ENCODE results near the gene COQ9.

The COQ9 gene

DNA sequence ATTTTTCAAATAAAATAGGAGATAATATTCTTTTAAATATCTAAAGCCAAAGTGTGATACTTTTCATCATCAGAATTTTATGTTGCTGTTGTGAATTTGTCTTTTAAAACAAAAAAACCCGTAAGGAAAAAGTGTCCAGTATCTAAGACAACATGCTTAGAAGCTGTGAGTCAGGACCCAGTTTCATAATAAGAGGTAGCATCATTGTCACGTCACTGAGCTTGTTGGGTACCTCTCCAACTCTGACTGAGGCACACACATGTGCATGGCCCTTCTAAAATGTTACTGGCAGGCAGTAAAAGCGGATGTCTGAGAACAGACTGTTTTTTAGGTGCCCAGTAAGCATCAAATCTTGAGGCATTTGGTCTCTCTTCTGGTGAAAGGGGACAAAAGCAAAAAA, 2.6 kb upstream of the COQ9 start:
- no peak for DNase-seq (ENCODE audit: low read depth, low spot score)
- no peak overlapping the region for H3K9ac ChIP-seq (ENCODE audit: insufficient read length, low read depth)

DNA sequence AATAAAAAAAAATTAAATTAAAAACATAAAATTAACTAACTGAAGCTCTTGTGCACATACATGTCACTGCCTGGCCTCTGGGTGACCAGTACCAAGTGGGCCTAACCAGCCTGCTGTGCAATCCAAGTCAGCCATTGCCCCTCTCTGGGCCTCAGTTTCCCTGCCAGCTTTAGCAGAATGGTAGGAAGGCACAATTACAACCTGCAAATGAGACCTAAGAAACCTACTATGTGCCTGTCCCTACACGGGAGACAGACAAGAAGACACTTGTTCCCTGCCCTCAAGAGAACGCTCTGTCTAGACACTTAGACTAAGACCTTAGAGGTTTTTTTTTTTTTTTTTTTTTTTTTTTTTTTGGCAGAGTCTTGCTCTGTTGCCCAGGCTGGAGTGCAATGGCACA, 1.8 kb upstream of the COQ9 start:
- no peak for DNase-seq (ENCODE audit: low read depth, low spot score)
- Histone ChIP-seq H3K9me3 (ENCODE audit: insufficient read depth, low read length) (peaks cover 14% of the 10 kb centered on the region), H3K4me1 (ENCODE audit: insufficient read depth, insufficient read length) (no peaks in the 10 kb centered on the region), H3K9ac (ENCODE audit: insufficient read length, low read depth) (no peak overlapping the region), H3K4me3 (ENCODE audit: insufficient read length, low read depth) (no peak overlapping the region), H3K36me3 (ENCODE audit: insufficient read depth, insufficient read length, low read length) (peaks cover 40% of the 10 kb centered on the region), H3K27me3 (ENCODE audit: insufficient read depth, insufficient read length) (no peaks in the 10 kb centered on the region)
- no peak for TF ChIP-seq YY1 (IDR thresholded peaks at IDR 0.05; ENCODE audit: insufficient read depth, insufficient read length)
- no peak for TF ChIP-seq SUZ12 (IDR thresholded peaks at IDR 0.05; ENCODE audit: extremely low read depth, insufficient read depth, insufficient read length)
- no peak for TF ChIP-seq ZNF274 (IDR thresholded peaks at IDR 0.05; ENCODE audit: low read depth, low read length)

More for the DNA sequence above, 2.6 kb upstream of the COQ9 start:
- peaks cover 20% of the 10 kb centered on the region for H3K9me3 ChIP-seq (ENCODE audit: insufficient read depth, low read length)
- no peak overlapping the region for H3K4me3 ChIP-seq (ENCODE audit: insufficient read length, low read depth)
- no peaks in the 10 kb centered on the region for H3K27me3 ChIP-seq (ENCODE audit: insufficient read depth, insufficient read length)
- TF ChIP-seq ZNF274 (IDR thresholded peaks at IDR 0.05; ENCODE audit: low read depth, low read length) (no peak), SUZ12 (IDR thresholded peaks at IDR 0.05; ENCODE audit: extremely low read depth, insufficient read depth, insufficient read length) (no peak)
- peaks cover 46% of the 10 kb centered on the region for H3K36me3 ChIP-seq (ENCODE audit: insufficient read depth, insufficient read length, low read length)
- no peaks in the 10 kb centered on the region for H3K4me1 ChIP-seq (ENCODE audit: insufficient read depth, insufficient read length)

DNA sequence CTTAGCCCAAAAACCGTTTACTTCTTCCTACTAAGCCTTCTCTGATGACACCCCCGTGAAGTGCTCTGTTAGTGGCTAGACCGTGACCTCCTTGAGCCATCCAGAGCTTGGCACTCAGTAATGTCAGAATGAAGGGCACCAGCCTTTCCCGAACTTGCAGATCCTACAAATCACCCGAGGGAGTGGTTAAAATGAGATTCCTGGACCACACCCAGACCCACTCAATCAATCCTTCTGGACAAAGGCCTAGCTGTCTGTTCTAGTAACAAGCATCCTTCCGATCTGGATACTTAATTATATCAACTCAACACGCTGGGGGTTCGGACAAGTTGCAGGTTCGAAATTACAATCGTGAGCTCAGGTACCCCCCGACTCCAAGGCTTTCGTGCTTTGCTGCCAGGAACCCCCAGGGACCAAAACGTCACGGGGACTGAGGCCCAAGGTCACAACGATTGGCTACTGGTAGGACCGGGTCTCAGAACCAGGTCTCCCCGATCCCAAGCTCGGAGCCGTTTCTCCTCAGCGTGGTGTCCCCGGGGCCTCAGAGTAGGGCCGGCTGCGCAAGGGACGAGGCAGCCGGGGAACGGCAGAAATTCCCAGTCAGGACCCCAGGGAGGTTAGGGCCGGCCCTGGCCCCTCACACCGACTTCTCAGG, 621 bp upstream of the COQ9 start:
- no peak for TF ChIP-seq ZNF274 (IDR thresholded peaks at IDR 0.05; ENCODE audit: low read depth, low read length)
- no peak for TF ChIP-seq SUZ12 (IDR thresholded peaks at IDR 0.05; ENCODE audit: extremely low read depth, insufficient read depth, insufficient read length)
- no peak for TF ChIP-seq YY1 (IDR thresholded peaks at IDR 0.05; ENCODE audit: insufficient read depth, insufficient read length)
- H3K4me1 ChIP-seq (ENCODE audit: insufficient read depth, insufficient read length), result no peaks in the 10 kb centered on the region
- peak overlapping the region; percentile 98 for H3K9ac ChIP-seq (ENCODE audit: insufficient read length, low read depth)
- peaks cover 43% of the 10 kb centered on the region for H3K36me3 ChIP-seq (ENCODE audit: insufficient read depth, insufficient read length, low read length)
- H3K9me3 ChIP-seq (ENCODE audit: insufficient read depth, low read length), result peaks cover 3% of the 10 kb centered on the region
- H3K27me3 ChIP-seq (ENCODE audit: insufficient read depth, insufficient read length), result no peaks in the 10 kb centered on the region
- DNase-seq (ENCODE audit: low read depth, low spot score), result no peak
- H3K4me3 ChIP-seq (ENCODE audit: insufficient read length, low read depth), result peak overlapping the region; percentile 97

DNA sequence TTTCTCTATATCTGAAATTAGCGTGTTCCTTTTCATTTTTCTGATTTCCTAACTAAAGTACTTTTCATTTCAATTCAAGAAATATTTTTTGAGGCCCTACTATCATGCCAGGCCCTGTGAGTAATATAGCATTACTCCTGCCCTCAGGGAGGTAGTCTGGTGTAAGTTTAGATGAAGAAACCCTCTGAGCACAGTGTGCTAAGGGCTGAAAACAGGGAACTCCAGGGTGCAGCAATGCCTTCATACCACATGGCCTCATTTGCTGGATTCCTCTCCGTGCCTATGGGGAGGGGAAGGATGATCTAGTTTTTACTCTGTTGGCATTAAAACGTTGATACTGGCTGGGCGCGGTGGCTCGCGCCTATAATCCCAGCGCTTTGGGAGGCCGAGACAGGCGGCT, 4.7 kb downstream of the COQ9 start:
- Histone ChIP-seq H3K9me3 (ENCODE audit: insufficient read depth, low read length) (no peaks in the 10 kb centered on the region), H3K4me3 (ENCODE audit: insufficient read length, low read depth) (no peak overlapping the region), H3K36me3 (ENCODE audit: insufficient read depth, insufficient read length, low read length) (peaks cover 73% of the 10 kb centered on the region), H3K4me1 (ENCODE audit: insufficient read depth, insufficient read length) (no peaks in the 10 kb centered on the region), H3K27me3 (ENCODE audit: insufficient read depth, insufficient read length) (no peaks in the 10 kb centered on the region), H3K9ac (ENCODE audit: insufficient read length, low read depth) (no peak overlapping the region)
- DNase-seq (ENCODE audit: low read depth, low spot score), result no peak
- TF ChIP-seq ZNF274 (IDR thresholded peaks at IDR 0.05; ENCODE audit: low read depth, low read length) (no peak), YY1 (IDR thresholded peaks at IDR 0.05; ENCODE audit: insufficient read depth, insufficient read length) (no peak), SUZ12 (IDR thresholded peaks at IDR 0.05; ENCODE audit: extremely low read depth, insufficient read depth, insufficient read length) (no peak)

DNA sequence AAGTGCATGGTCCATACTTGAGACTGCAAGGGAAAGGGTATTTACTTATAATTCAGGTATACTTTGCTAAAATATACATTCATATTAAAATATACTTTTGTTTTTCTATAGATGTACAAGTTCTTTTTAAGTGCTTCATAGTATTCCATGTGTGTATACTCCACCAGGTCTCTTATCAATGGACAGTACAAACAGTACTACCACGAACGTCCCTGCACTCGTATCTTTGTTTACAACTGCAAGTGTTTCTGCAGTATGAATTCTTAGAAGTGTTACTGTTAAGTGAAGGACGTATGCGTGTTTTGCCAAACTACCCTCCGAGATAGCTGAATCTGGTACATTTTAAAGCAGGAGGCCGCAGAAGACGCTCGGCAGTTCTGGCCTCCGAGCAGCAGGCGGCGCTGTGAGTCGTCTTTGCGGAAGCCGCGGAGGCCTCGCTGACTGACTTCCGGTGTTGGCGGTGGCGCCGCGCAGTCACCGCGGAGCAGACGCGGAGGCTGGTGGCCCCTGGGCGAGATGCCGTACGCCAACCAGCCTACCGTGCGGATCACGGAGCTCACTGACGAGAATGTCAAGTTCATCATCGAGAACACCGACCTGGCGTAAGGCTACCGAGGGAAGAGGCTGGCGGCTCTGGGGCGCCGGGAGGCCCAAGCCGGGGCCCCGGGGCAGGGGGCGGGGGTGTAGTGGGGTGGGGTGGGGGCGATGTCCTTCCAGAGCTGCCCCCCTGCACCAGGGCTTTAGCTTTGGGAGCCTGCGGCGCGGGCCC, 15.1 kb downstream of the COQ9 start, which contains the start of gene POLR2C:
Gene POLR2C (plus strand): TSS at position 471 of the 769 bp plus-strand sequence. CDS start 46 bp downstream, at position 517.
- peak; percentile 87 for DNase-seq (ENCODE audit: low read depth, low spot score)
- peaks cover 85% of the 10 kb centered on the region for H3K36me3 ChIP-seq (ENCODE audit: insufficient read depth, insufficient read length, low read length)
- H3K9me3 ChIP-seq (ENCODE audit: insufficient read depth, low read length), result no peaks in the 10 kb centered on the region
- peak within 1 kb of the TSS; percentile 90 for H3K4me3 ChIP-seq (ENCODE audit: insufficient read length, low read depth)
- H3K9ac ChIP-seq (ENCODE audit: insufficient read length, low read depth), result peak within 1 kb of the TSS; percentile 94
- peaks cover 3% of the 10 kb centered on the region for H3K4me1 ChIP-seq (ENCODE audit: insufficient read depth, insufficient read length)
- H3K27me3 ChIP-seq (ENCODE audit: insufficient read depth, insufficient read length), result no peaks in the 10 kb centered on the region
- TF ChIP-seq SUZ12 (IDR thresholded peaks at IDR 0.05; ENCODE audit: extremely low read depth, insufficient read depth, insufficient read length) (no peak), ZNF274 (IDR thresholded peaks at IDR 0.05; ENCODE audit: low read depth, low read length) (no peak), YY1 (IDR thresholded peaks at IDR 0.05; ENCODE audit: insufficient read depth, insufficient read length) (no peak)

DNA sequence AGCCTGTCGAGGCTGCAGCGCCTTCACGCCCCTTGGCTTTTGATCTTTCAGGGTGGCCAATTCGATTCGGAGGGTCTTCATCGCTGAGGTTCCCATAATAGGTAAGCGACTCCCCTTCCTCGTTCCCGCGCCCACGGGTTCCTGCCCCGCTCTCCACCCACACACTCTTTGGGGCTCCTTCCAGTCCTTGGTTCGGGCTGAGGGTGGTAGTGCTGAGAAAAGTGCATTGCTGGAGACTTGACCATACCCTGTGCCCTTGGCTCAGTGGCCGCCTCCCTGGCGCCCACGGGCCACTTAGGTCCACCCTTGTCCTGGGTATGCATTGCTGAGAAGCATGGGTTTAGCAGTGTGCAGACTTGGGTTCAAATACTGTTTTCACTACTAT, 15.7 kb downstream of the COQ9 start:
- DNase-seq (ENCODE audit: low read depth, low spot score), result no peak
- no peak for TF ChIP-seq SUZ12 (IDR thresholded peaks at IDR 0.05; ENCODE audit: extremely low read depth, insufficient read depth, insufficient read length)
- no peak for TF ChIP-seq YY1 (IDR thresholded peaks at IDR 0.05; ENCODE audit: insufficient read depth, insufficient read length)
- TF ChIP-seq ZNF274 (IDR thresholded peaks at IDR 0.05; ENCODE audit: low read depth, low read length), result no peak
- Histone ChIP-seq H3K27me3 (ENCODE audit: insufficient read depth, insufficient read length) (no peaks in the 10 kb centered on the region), H3K4me1 (ENCODE audit: insufficient read depth, insufficient read length) (peaks cover 3% of the 10 kb centered on the region), H3K9ac (ENCODE audit: insufficient read length, low read depth) (peak overlapping the region; percentile 94), H3K9me3 (ENCODE audit: insufficient read depth, low read length) (no peaks in the 10 kb centered on the region), H3K36me3 (ENCODE audit: insufficient read depth, insufficient read length, low read length) (peaks cover 85% of the 10 kb centered on the region), H3K4me3 (ENCODE audit: insufficient read length, low read depth) (peak overlapping the region; percentile 90)

DNA sequence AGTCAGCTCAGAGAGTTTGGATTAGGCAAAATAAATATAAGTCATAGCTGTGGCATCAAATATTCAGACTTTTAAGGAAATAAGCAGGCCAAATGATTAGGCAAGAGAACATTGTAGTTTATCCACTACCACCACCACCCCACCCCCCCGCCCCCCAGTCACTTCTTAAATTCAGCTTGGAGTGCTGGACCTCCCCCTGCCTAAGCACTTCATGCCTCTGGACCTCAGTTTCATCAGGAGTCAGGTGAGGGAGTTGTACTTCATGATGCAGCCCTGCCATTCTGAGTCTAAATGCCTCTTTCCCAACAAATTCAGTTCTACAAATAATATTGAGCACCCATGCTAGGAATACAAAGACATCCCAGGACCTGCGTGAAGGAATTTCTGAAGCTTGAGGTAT, 17.2 kb downstream of the COQ9 start:
- Histone ChIP-seq H3K27me3 (ENCODE audit: insufficient read depth, insufficient read length) (no peaks in the 10 kb centered on the region), H3K9me3 (ENCODE audit: insufficient read depth, low read length) (no peaks in the 10 kb centered on the region), H3K9ac (ENCODE audit: insufficient read length, low read depth) (no peak overlapping the region), H3K4me1 (ENCODE audit: insufficient read depth, insufficient read length) (peaks cover 3% of the 10 kb centered on the region), H3K4me3 (ENCODE audit: insufficient read length, low read depth) (no peak overlapping the region), H3K36me3 (ENCODE audit: insufficient read depth, insufficient read length, low read length) (peaks cover 84% of the 10 kb centered on the region)
- TF ChIP-seq SUZ12 (IDR thresholded peaks at IDR 0.05; ENCODE audit: extremely low read depth, insufficient read depth, insufficient read length), result no peak
- no peak for TF ChIP-seq ZNF274 (IDR thresholded peaks at IDR 0.05; ENCODE audit: low read depth, low read length)
- no peak for TF ChIP-seq YY1 (IDR thresholded peaks at IDR 0.05; ENCODE audit: insufficient read depth, insufficient read length)
- DNase-seq (ENCODE audit: low read depth, low spot score), result no peak

All from NT2/D1 (cell line).